Measurements from ENCODE around the gene USP31.
A peak's percentile ranks its signal among the peaks of the same experiment; 100 is the strongest.

GRCh38 chr16:23148513-23149266, 562 bp downstream of the USP31 start:
- TF ChIP-seq MAX (IDR thresholded peaks at IDR 0.05) (peak; percentile 84), TAF1 (IDR thresholded peaks at IDR 0.05; ENCODE audit: low read depth) (no peak), USF1 (IDR thresholded peaks at IDR 0.05) (peak; percentile 44; the same call in 1 of the 2 replicates), REST (IDR thresholded peaks at IDR 0.05; ENCODE audit: low read depth) (no peak), EP300 (IDR thresholded peaks at IDR 0.05; ENCODE audit: borderline replicate concordance) (no peak), TCF12 (IDR thresholded peaks at IDR 0.05; ENCODE audit: low read depth) (no peak), FOXM1 (IDR thresholded peaks at IDR 0.05; ENCODE audit: borderline replicate concordance, low read depth) (no peak), CEBPB (IDR thresholded peaks at IDR 0.05) (no peak), RAD21 (IDR thresholded peaks at IDR 0.05; ENCODE audit: low read depth) (no peak), TEAD4 (IDR thresholded peaks at IDR 0.05) (no peak), YY1 (IDR thresholded peaks at IDR 0.05; ENCODE audit: low read depth) (no peak), EGR1 (IDR thresholded peaks at IDR 0.05) (no peak), ZBTB7A (IDR thresholded peaks at IDR 0.05; ENCODE audit: low read depth) (no peak), CREB1 (IDR thresholded peaks at IDR 0.05; ENCODE audit: low read depth) (no peak)
